ENCODE data around the gene SLC45A2.

- TF ChIP-seq POLR2AphosphoS5 (IDR thresholded peaks at IDR 0.05; ENCODE audit: low read depth, low read length), result no peak
- TF ChIP-seq CTCF (IDR thresholded peaks at IDR 0.05), result no peak
Observed at GRCh38 chr5:33968211-33969005, 16.1 kb downstream of the SLC45A2 start.

Measured in Panc1 (cell line).